SK-N-SH (cell line): Measurements from ENCODE around the gene CLEC11A.

Source experiments
- CHD2 ChIP-seq: fragments of 150-350 bp; IDR thresholded peaks from 2 replicates; pipeline ENCODE4 v1.6.1; 2018; ENCODE audit warnings: low read length; ENCODE audit not compliant: partially characterized antibody
- CTCF ChIP-seq: fragments of 200-600 bp; sonication (generic); IDR thresholded peaks from 2 replicates; pipeline ENCODE4 v1.6.1; 2017; ENCODE audit warnings: antibody characterized with exemption, mild to moderate bottlenecking, moderate library complexity
- FOXM1 ChIP-seq: IDR thresholded peaks from 2 replicates; pipeline ENCODE4 v1.4.0; 2012; ENCODE audit warnings: low read depth, mild to moderate bottlenecking
- NRF1 ChIP-seq: IDR thresholded peaks from 2 replicates; pipeline ENCODE4 v1.6.1; 2012; ENCODE audit warnings: low read depth, mild to moderate bottlenecking, low read length
- POLR2AphosphoS5 ChIP-seq: IDR thresholded peaks from 2 replicates; pipeline ENCODE4 v1.6.1; 2012; ENCODE audit warnings: low read depth, low read length
- RCOR1 ChIP-seq: fragments of 150-350 bp; IDR thresholded peaks from 2 replicates; pipeline ENCODE4 v1.6.1; 2017; ENCODE audit warnings: antibody characterized with exemption, low read length
- SIN3A ChIP-seq: IDR thresholded peaks from 2 replicates; pipeline ENCODE4 v1.6.1; 2012; ENCODE audit warnings: low read depth, mild to moderate bottlenecking, low read length, moderate library complexity, borderline replicate concordance
- TF ChIP-seq, protein P1 (sequence below): IDR thresholded peaks from 2 replicates; pipeline ENCODE4 v1.6.1; 2012; ENCODE audit warnings: mild to moderate bottlenecking, low read depth, low read length, moderate library complexity

GRCh38 chr19:50724522-50725217 is 1.5 kb downstream of the CLEC11A start:
- TF ChIP-seq POLR2AphosphoS5 (peak; percentile 84), NRF1 (peak; percentile 91), CHD2 (peak; percentile 99), FOXM1 (no peak), CTCF (peak; percentile 83), SIN3A (no peak), RCOR1 (no peak; the same call in none of the 2 replicates)
- TF ChIP-seq, protein P1, sequence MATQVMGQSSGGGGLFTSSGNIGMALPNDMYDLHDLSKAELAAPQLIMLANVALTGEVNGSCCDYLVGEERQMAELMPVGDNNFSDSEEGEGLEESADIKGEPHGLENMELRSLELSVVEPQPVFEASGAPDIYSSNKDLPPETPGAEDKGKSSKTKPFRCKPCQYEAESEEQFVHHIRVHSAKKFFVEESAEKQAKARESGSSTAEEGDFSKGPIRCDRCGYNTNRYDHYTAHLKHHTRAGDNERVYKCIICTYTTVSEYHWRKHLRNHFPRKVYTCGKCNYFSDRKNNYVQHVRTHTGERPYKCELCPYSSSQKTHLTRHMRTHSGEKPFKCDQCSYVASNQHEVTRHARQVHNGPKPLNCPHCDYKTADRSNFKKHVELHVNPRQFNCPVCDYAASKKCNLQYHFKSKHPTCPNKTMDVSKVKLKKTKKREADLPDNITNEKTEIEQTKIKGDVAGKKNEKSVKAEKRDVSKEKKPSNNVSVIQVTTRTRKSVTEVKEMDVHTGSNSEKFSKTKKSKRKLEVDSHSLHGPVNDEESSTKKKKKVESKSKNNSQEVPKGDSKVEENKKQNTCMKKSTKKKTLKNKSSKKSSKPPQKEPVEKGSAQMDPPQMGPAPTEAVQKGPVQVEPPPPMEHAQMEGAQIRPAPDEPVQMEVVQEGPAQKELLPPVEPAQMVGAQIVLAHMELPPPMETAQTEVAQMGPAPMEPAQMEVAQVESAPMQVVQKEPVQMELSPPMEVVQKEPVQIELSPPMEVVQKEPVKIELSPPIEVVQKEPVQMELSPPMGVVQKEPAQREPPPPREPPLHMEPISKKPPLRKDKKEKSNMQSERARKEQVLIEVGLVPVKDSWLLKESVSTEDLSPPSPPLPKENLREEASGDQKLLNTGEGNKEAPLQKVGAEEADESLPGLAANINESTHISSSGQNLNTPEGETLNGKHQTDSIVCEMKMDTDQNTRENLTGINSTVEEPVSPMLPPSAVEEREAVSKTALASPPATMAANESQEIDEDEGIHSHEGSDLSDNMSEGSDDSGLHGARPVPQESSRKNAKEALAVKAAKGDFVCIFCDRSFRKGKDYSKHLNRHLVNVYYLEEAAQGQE, result no peak
